PC-9 (cell line): ENCODE measurements around the gene CKB.

Source experiments
- CTCF ChIP-seq: fragments of 200-600 bp; sonication (generic); conservative IDR thresholded peaks from 2 replicates; pipeline ENCODE4 v1.6.1; 2017; ENCODE audit warnings: mixed run types, antibody characterized with exemption, mild to moderate bottlenecking, moderate library complexity
- EZH2 ChIP-seq: fragments of 200-600 bp; sonication (generic); IDR thresholded peaks from 2 replicates; pipeline ENCODE4 v1.8.0; 2017; ENCODE audit warnings: antibody characterized with exemption, low read depth

- TF ChIP-seq CTCF (no peak), EZH2 (no peak)
These were observed 30.2 kb upstream of the CKB start for GRCh38 chr14:103552846-103553210.
